Fibroblast of skin of left quadriceps (primary cell): Measurements from ENCODE around the gene NPEPL1.
"Not testable (repeated sequence)": the region's sequence is repeated elsewhere in the genome, so short reads cannot be mapped to it uniquely, and the experiment has no call there.

Experiments
- DNase-seq, 2 experiments: peaks; one replicate each; pipeline ENCODE4 v3.0.0-alpha.2; 2013; ENCODE audit warnings: low read depth in 2 of 2

NPEPL1 gene

DNA sequence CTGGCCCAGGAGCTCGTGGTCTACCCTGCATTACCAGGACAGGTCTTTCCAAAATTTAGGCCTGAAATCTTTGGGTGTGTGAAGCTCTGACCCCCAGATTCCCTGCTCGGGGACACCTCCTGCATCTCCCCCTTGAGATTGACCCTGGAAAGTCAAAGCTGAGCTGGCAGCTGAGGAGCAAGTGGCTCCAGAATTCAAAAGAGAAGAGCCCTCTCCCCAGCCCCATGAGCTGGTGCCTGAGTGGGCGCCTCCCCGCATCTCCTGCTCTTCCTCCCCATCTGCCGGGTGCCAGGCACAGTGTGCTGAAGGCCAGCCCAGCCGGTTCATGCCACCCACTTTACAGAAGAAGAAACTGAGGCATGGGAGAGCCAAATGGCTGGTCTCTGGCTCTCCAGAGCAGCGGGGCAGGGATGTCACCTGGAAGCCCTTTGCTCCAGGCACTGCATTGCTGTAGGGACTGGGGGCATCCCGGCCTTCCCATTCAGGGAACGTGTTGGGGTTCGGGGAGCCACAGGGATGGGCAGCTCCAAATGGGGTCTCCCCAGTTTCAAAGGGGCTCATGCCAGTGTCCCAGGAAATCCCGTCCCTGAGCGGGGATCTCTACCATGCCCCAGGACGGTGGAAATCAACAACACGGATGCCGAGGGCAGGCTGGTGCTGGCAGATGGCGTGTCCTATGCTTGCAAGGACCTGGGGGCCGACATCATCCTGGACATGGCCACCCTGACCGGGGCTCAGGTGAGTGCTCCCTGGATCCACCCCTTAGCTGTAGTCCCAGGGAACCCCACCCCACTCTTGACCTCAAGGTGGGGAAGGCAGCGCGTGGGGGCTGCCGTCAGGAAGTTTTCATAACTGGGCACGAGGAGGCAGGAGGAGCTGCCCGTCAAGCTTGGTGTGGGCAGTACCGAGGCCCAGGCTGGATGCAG lies 20.5 kb downstream of the NPEPL1 start:
- DNase-seq = no peak

DNA sequence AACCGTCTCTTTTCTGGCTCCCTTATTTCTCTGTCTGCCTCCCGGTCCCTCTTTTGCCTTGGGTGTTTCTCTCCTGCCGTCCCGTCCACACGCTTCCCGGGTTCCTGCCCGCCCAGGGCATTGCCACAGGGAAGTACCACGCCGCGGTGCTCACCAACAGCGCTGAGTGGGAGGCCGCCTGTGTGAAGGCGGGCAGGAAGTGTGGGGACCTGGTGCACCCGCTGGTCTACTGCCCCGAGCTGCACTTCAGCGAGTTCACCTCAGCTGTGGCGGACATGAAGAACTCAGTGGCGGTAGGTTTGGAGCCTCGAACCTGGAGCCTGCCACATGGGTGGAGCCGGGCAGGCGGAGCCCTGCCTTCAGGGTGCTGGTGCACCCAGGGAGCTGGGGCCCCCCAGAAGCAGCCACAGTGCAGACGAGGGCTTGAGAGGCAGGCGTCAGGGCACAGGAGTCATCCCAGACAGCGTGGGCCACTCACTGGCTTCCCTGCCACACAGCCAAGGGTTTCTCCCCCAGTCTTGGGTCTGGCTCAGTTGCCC lies 21.3 kb downstream of the NPEPL1 start:
- no peak for DNase-seq

DNA sequence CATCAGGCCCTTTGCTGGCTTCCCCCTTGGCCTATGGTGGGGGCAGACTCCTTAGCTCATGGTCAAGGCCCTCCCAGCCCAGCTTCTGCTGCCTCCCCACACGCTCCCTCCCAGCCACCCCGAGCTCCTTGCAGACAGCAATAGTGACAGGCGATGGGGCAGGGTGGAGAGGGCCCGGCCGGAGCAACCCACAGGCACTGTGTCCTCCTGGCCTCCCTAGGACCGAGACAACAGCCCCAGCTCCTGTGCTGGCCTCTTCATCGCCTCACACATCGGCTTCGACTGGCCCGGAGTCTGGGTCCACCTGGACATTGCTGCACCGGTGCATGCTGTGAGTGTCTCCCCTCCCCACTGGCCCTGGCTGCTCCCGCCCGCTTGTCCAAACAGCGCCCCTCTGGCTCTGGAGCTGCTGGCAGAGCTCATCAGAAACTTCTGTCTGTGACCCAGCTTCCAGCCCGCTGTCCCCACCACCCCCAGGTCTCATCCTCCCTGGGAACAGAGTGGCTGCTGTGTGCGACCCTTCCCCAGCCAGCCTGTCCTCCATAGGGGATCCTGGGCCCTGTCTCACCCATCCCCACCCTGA lies 21.8 kb downstream of the NPEPL1 start:
- no peak for DNase-seq

DNA sequence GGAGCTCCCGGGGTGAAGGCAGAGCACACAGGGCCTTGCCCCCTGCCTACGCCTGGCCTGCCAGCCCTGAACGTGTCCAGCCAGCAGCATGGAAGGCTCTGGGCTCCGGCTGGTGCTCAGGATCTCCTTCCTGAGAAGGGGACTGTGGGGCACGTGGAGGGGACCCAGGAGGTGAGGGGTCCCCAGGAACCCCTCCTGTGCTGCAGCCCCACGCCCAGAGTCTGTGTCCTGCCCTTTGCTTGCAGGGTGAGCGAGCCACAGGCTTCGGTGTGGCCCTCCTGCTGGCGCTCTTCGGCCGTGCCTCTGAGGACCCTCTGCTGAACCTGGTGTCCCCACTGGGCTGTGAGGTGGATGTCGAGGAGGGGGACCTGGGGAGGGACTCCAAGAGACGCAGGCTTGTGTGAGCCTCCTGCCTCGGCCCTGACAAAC lies 22.3 kb downstream of the NPEPL1 start:
- DNase-seq = no peak

DNA sequence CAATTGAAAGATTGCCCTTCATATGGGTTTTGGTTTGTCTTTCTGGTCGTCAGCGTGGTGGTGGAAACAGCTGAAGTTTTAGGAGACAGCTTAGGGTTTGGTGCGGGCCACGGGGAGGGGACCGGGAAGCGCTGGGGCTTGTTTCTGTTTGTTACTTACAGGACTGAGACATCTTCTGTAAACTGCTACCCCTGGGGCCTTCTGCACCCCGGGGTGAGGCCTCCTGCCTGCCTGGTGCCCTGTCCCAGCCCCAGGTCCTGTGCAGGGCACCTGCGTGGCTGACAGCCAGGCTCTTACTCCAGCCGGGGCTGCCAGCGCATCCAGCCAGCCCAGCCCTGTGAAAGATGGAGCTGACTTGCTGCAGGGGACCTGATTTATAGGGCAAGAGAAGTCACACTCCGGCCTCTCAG lies 22.8 kb downstream of the NPEPL1 start:
- DNase-seq = no peak

DNA sequence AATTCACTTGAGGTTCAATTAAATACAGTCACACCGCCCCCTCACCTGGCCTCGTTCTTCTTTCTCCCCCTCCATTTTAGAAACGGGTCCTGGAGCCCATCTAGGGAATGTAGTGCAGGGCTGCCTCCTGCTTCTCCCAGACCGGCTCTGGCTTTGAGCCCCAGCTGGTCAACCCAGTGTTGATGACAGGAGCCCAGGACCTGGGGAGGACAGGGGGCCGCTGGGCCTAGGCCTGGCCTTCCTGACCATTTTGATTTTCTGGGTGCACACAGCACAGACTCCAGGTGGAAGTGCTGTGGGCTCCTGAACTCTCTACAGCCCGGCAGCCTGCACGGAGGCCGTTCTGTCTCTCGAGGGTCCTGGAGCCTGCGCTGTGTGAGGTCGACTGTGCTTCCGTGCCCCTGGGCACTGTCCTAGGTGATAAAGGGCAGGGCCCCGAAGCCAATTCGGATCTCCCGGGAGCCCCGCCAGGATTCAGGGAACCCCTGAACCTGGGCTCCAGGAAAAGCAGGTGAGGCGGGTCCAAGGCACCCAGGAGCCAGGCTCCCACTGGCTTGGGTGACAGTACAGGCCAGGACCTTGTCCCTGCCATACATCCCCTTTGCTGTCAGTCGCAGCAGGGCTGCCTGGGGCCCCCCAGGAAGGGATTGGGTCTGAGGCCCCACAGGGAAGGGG lies 23.3 kb downstream of the NPEPL1 start:
- DNase-seq = no peak

DNA sequence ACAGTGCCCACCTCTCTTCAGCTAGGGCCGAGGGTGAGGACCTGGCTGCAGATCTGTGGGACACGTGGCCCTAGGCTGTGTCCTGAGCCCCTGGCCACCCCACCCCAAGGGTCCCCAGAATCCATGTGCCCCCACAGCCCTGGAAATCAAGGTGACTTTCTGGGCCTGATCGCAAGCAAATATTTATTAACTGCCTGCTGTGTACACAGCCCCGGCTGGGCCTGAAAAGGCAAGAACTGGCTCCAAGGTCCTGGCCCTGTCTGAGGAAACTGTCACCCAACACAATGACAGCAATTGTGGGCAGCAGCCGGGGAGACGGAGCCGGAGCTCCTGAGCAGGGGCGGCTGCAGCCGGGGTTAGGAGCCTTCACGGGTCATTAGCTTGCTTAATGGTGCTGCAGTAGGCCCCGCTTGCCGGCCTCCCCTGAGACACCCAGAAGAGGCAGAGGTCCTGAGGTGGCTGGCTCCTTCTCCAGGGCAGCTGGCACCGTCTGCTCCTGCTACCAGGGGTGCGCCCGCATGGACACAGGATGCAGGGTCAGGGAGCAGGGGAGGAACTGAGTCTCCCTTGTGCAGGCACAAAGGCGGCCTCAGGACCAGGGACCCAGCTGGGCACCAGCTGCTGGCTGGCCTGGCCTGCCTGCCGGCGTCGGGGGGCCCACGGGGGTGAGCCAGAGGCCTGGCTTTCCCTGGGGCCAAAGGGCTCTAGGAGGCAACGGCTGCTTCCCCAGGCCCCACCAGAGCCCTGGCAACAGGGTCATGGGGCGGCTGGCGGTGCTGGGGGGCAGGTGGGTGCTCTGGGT lies 24.1 kb downstream of the NPEPL1 start:
- DNase-seq = no peak

DNA sequence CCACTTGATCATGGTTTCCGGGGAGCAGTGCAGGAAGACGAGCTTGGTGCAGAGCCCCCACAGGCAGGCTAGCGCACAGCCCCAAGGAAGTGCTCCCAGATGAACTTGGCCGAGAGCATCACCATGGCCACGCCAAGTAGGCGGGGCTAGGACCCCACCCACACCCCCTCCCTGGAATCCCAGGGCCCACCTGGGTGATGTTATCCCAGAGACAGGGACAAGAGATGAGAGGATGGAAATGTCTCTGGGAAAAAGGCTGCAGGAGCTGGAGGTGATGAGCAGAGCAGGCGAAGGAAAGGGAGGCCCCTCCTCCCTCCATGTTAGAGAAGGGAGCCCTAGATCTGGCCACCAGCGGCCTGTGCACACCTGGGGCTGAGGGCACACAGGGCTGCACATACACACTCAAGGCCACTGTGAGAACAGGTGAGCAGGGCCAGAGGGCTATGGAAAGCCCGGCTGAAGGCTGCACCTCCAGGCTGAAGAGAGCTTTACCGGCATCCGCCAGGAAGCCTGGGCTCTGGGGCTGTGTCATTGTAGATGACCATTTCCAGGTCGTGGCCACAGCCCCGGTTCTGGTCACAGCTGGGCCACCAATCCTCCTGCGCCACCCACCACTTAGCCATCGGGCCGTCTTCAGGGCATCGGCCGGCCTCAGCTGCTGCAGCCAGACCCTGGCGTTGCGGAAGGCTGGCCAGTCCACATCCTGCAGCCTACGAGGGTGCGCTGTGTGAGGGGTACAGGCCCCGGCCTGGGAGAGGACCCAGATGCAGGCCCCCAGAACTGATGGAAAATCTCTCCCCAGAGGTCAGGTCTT lies 24.9 kb downstream of the NPEPL1 start:
- no peak for DNase-seq

DNA sequence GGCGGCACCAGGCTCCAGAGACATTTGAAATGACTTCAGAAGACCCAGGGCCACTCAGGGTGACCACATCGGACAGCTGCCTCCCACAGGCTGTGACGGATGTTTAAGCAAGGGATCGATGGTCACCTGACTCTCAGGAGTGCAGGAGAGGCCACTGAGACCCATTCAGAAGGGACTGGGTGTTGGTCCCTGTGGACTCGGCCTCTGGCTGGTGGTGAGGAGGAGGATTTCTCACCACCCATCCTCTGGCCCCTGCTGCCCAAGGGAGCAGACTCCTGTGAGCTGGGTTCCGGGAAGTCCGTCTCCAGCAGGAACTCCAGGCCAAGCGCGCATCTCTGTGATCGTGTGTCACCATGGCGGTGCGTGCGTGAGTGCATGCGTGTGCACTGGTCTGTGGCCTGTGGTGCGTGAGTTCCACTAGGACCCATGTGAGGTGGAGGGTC lies 25.5 kb downstream of the NPEPL1 start:
- DNase-seq = no peak

DNA sequence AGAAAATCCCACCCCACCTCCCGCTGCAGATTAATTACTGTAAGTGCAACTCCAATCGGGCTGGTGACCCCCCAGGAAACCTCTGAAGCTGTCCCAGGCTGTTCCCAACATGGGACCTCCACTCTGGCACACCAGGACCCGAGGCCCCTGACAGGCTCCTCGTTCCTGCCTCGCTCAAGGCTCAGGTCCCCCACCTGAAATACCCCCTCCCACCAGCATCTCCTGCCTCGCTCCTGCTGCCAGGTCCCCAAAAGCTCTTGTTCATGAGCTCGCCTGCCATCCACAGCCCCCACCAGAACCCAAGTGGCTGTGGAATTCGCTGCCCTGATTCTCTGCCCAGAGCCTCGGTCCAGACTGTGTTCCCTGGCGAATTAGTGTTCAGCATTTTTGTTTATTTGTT lies 26.1 kb downstream of the NPEPL1 start:
- DNase-seq = no peak

DNA sequence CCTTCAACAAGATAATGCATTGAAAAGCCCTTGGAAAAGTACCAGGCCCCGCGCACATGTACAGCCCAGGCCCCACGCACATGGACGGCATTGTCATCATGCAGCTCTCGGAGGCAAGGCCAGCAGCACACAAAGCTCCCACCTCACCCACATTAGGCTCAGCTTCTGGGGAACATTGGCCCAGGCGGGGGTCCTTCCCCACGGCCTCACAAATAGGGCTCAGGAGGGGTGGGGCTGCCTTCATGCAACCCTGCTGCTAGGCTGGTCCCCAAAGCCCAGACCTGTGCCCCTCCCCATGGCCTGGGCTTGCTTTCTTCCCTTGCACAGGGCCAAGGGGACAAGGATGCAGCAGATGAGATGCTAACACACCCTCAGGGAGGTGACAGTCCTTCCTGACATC lies 26.7 kb downstream of the NPEPL1 start:
- no peak for DNase-seq

DNA sequence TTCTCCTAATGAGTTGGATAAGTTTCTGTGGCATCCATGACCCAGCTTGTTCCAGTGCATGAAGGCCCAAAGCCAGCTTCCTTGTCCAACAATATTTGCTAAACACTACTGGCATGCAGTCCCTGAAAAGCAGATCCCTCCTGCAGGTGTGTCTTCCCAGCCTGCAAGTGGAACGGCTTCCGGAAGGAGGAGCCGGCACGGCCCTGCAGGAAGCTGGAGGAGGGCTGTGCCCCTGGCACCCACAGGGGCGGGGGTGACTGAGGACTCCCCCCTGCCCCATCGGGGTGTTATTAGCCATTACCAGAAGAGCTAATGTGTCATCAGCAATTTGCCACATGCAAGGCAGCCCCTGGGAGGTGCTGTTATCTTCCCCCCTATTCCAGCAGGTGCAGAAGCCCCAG lies 27.4 kb downstream of the NPEPL1 start:
- DNase-seq = no peak

DNA sequence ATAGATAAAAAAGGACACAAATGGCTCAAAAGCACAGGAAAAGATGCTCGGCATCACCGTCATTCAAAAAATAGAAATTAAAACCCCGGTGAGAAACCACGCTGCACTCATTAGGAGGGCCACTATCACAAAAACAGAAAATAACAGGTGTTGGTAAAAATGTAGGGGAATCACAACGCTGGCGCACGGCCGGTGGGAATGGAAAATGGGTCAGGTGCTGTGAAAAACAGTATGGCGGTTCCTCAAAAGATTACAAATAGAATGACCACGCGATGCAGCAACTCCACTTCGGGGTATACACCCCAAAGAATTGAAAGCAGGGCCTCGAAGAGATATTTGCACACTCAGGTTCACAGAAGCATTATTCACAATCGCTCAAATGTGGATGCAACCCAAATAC lies 28.3 kb downstream of the NPEPL1 start:
- no peak for DNase-seq

DNA sequence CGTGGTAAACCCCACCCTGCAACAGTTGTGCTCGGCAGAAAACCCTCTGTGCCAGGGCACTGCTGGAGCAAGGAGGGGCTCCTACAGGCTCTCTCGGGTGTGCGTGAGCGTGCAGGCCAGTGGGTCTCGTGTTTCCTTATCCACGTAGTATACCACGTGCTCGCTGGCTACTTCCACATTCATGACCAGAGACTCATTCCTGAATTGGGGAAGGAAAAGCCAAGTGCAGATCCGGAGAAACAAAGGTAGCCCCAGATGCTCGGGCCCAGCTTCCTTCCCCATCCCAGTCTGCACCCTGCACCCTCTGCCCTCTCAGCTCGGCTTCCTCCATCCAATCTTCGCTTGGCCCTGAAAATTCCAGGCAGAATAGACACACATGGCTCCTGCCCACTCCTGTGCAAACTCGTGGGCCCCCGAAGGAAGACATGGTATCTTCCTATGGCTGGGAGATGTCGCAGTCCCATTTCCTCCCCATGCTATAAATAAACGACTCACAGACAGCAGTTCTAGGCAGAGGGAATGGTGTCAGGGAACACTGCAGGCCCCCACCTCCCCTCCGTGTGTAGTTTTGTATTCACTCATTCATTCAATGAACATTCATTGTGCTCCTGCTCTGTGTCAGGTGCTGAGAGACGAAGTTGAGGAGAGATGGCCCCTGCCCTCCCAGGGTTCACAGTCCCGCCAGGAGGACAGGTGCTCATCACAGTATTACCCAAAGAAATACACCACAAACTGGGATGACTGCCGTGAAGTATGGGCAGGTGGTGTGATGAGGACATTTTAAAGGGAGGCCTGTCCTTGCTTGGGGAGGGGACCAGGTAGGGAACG lies 29.6 kb downstream of the NPEPL1 start:
- no peak for DNase-seq

DNA sequence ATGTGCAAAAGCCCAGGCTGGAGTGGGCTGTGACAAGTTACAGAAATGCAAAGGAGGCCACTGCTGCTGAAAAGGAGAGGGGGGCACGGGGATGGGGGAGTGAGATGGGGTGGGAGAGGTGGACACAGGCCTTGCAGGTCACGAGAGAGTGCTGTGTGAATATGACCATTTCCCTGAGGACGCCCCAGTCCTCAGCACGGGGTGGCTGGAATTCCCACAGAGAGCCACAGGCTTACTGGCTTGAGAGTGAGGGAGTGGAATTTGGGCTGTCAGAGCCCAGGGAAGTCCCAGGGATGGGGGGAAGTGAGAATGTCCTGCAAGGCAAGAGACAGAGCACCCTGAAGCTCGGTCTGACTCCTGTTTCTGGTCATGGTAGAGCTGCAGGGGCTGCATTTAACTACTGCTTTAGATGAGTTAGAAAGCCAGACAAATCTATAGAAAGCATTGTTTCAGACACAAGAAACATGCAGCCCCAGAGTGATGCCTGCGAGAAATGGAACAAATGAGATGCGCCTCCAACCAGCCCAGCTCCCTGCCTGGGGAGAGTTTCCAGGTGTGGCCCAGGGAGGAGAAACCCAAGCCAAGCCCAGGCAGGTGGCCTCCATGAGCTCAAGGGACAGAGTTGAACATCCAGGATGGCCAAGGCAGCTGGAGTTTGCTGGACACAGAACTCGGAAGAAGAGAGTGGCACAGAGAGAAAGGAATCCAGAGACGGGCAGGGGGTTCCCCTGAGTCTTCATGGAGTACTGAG lies 30.5 kb downstream of the NPEPL1 start:
- no peak for DNase-seq

DNA sequence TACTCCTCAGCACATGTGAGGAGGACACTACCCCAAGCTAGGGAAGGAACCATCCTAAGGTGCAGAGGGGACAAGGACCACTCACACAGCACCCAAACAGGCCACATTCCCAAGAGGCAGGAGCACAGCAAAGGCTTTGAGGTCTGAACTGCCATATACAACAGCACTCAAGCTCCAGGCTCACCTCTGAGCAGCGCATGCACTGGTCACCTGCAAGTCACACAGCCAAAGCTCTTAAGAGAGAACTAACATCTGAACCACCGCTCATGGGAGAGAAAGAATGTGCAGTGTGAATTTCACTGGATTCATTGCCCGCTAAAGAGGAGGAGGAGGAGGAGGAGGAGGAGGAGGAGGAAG lies 31.0 kb downstream of the NPEPL1 start:
- DNase-seq = no peak

DNA sequence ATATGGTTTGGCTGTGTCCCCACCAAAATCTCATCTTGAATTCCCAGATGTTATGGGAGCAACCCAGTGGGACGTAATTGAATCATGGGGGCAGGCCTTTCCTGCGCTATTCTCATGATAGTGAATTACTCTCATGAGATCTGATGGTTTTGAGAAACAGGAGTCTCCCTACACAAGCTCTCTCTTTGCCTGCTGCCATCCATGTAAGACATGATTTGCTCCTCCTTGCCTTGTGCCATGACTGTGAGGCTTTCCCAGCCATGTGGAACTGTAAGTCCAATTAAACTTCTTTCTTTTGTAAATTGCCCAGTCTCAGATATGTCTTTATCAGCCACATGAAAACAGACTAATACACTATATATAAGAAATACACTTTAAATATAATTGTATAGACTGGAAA lies 33.6 kb downstream of the NPEPL1 start:
- not testable (repeated sequence) for DNase-seq

DNA sequence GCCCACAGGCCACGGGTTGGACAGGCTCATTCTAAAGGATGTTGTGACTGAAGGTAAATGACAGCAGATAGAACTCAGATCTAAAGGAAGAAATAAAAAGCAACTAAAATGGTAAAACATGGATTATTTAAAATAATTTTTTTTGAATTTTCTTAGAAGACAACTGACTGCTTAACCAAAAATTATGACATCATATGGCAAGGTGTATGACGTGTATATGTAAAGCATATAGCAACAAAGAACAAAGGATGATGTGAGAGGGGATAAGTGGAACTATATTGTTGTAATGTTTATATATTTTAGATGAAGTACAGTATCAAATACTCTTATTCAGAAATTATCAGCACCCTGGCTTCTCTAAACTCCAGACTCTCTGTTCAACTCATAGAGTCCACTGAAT lies 38.6 kb downstream of the NPEPL1 start:
- no peak for DNase-seq

DNA sequence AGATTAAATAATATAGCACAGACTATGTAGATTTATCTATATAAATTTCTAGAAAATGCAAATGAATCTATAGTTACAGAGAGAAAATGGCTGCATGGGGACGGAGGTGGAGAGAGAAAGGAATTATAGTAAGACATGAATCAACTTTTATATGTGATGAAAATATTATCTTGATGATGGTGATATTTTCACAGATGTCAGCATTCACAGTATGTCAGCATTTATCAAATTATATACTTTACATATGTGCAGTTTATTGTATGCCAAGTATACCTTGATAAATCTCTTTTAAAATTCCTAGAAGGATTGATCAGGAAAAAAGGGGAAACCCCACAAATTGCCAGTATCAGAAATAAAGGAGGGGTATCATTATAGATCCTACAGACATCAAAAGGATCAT lies 44.6 kb downstream of the NPEPL1 start:
- DNase-seq = no peak
